GM12892 (cell line): ENCODE results near the gene HERC2.

ENCODE experiments used
- POLR2A ChIP-seq: IDR thresholded peaks from 2 replicates; pipeline ENCODE4 v1.6.1; 2011; ENCODE audit warnings: low read depth, low read length, control low read depth
- POLR2AphosphoS5 ChIP-seq: IDR thresholded peaks from 2 replicates; pipeline ENCODE4 v1.6.1; 2011; ENCODE audit warnings: low read depth, low read length, control low read depth

GRCh38 chr15:28078191-28078719 lies 243.7 kb downstream of the HERC2 start:
- TF ChIP-seq POLR2A (no peak), POLR2AphosphoS5 (no peak)
